NCI-H82 (cell line): ENCODE measurements around the gene DNAH11.
"Not testable (repeated sequence)": the region's sequence is repeated elsewhere in the genome, so short reads cannot be mapped to it uniquely, and the experiment has no call there.

Experiments
- DNase-seq: peaks from one replicate; lab custom pipeline; 2025; lab: John Stamatoyannopoulos, UW

DNAH11 gene

DNA sequence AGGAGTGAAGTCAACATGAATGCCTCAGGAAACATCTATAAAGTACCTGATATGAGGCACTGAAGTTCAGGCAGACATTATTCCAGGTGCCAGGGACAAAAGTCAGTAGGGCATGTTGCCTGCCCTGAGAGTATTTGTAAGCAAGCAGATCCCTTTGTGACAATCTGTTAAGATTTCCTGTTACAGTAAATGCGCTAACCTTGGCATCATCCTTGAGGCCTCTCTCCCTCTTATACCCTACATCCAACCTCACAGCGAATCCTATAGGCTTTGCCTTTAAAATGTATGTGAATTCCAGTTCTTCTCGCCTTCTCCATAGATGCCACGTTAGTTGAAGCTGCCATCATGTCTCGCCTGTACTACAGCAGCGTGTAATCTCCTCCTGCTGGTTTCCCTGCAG lies 165.3 kb downstream of the DNAH11 start:
- no peak for DNase-seq

DNA sequence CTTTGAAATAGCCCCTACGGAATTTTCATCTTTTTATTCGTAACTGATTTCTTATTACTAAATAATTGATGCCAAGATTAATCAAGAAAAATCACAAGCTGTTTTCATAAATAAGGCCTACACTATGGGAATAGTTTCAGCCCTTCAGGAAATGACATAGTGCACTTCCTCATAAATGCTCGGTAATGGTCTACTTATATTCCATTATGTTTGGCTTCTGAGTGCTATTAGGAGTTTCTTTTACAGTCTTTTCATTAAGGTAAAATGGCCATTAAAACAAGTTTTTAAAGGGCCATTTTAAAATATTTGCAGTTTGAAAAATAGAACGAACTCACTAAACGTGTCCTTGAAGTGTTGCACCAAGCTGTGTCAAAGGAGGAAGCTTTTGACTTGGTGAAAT lies 174.5 kb downstream of the DNAH11 start:
- DNase-seq, result no peak

DNA sequence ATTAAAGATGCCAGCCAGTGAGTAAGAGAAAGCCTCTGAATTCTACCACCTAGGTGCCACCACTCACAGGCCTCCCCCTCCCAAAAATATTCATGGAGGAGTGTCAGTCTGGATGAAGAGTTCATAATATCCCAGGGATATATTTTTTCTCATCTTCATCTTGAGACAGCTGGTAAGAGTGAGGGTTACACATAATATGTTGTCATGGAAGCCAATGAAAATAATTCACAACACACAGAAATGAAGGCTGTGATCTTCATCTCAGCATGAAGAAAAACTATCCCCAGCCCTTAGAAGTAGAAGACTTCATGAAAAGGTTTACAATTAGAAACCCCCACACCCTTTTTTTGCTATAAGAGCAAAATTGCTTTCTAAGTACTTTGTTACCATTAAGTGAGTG lies 175.6 kb downstream of the DNAH11 start:
- DNase-seq, result no peak

DNA sequence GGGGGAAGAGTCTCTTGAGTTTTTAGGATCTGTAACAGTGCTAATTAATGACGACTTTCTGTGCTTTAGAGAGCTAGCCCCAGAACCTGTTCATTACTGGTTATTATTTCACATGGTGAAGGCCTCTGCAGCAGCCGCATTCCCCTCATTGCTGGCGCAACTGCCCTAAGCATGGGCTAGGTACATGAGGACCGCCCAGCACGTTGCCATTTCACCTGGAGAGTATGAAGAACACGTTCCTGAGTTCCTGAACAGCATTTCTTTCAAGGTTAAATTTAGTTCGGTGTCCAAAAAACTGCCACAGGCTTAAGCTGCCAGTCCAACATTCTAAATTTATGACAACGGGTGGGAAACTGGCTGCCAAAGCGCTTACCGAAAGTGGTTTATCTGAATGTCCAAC lies 177.0 kb downstream of the DNAH11 start:
- no peak for DNase-seq

DNA sequence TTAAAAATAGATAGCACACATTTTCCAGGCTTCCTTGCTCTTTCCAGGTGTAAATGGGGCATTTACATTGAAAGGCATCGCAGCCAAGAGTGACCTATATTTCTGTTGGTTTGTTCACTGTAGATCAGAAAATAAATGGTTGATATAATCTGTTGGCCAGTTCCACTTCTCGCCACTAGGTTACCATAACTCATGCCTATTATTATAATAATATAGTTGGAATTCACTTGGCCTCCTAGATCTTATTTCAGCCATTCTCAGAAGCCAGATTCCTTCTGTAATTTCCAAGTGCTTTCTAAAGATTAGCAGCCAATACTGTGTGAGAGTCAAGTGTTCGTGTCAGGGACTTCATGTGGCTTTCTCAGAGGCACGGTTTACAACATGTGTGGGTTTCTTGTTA lies 179.5 kb downstream of the DNAH11 start:
- DNase-seq, result no peak

DNA sequence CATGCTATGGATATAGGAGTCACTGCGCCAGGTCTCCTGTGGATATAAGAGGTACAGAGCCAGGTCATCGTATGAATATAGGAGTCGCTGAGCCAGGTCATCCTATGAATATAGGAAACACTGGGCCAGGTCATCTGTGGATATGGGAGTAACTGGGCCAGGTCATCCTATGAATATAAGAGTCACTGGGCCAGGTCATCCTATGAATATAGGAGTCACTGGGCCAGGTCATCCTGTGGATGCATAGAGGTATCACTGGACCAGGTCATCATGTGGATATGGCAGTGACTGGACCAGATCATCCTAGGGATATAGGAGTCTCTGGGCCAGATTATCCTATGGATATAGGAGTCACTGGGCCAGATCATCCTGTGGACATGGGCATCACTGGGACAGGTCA lies 181.7 kb downstream of the DNAH11 start:
- DNase-seq, result no peak

DNA sequence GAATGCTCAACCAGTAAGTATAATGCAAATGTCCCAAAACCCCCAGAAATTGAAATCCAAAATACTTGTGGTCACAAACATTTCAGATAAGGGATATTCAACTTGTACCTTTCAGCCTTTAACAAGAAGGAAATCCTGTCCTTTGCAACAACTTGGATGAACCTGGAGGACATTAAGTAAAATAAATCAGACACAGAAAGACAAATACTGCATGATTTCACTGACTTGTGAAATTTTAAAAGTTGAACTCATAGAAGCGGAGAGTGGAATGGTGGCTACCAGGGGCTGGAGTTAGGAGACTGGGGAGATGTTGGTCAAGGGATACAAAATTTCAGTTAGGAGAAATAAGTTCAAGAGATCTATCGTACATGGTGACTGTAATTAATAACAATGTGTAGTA lies 187.6 kb downstream of the DNAH11 start:
- no peak for DNase-seq

DNA sequence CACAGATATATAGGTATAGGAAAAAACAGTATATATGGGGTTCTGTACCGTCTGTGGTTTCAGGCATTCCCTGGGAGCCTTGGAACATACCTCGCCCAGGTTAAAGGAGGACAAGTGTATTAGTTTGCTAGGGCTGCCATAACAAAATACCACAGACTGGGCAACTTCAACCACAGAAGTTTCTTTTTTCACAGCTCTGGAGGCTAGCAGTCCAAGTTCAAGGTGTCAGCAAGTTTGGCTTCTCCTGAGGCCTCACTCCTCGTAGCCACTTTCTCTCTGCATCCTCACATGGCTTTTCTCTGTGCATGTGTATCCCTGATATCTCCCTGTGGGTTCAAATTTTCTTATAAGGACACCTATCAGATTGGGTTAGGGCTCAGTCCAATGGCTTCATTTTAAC lies 189.1 kb downstream of the DNAH11 start:
- DNase-seq, result no peak

DNA sequence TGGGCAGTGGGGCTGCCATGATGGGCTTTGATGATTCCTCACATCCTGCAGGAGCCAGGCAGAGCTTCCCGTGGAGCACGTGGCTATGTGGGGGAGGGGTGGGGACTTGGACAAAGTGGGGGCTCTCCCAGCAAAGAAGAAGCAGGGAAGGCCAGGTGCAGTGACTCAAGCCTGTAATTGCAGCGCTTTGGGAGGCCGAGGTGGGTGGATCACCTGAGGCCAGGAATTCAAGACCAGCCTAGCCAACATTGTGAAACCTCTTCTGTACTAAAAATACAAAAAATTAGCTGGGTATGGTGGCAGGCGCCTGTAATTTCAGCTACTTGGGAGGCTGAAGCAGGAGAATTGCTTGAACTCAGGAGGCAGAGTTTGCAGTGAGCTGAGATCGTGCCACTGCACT lies 190.1 kb downstream of the DNAH11 start:
- not testable (repeated sequence) for DNase-seq

DNA sequence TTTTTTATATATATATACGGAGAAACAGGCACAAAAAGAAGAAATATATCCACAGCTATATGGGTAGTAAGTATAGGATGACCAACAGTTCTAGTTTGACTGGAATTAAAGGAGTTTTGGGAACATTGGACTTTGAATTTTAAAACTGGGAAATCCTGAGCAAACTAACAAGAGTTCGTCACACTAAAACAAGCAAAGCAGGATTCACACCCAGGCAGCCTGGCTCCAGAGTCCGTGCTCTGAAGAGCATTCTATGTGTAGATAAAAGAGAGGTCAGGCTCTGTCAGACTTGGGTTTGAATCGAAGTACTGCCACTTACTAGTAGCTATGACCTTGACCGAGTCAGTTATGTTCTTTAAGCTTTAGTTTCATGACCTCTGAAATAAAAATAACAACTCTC lies 191.0 kb downstream of the DNAH11 start:
- no peak for DNase-seq

DNA sequence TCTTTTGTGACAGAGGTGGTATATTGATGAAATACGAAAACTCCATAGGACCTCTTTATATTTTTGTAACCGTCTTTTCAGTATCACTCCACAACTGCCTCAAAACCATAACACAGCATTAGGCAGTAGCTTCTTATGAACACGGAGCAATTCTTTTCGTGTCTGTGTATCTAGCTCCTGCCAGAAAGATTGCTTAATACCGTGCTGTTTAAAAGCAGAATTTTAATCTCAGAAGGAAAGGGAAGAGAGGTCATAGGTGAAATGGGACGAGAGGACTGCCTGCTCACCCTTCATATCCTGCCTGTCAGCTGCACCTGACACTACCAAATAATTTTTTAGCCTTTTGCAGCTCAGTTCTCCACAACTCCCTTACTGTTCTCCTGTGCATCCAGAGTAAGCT lies 200.7 kb downstream of the DNAH11 start:
- DNase-seq, result no peak

DNA sequence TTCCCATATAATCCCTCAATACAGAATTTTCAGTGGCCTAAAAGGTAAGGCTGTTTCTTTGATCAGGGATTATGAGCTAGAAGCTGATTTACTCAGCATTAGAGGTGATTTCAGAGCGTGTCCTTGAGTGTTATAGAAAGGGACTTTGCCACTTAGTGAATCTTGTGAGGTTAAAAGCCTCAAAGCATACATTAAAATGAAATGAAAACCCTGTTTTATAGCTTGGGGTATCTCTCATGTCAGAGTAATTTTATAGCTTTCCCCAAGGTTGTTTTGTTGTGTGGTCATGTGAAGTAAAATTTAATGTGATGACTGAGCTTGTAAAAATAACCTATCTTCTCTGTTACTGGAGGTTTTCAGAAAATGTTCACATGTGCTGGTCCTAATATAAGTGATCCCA lies 204.1 kb downstream of the DNAH11 start:
- peak; percentile 56 for DNase-seq

DNA sequence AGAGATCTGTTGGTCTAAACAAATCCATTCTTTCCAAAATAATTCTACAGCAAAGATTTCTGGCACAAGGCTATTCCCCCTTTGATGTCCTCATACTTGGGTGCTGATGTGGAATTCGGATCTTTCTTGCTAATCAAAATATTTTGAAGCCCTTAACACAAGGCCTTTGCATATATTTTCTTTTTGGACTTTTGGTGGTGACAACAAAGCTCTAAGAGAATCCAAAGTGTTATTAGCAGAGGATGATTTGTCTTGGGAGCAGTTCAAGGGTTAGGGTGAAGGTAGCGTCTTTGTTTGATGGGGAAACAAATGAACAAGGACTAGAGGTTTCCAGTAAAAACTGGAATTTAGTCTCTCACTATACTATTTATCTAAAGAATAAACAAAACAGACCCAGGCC lies 205.0 kb downstream of the DNAH11 start:
- no peak for DNase-seq

DNA sequence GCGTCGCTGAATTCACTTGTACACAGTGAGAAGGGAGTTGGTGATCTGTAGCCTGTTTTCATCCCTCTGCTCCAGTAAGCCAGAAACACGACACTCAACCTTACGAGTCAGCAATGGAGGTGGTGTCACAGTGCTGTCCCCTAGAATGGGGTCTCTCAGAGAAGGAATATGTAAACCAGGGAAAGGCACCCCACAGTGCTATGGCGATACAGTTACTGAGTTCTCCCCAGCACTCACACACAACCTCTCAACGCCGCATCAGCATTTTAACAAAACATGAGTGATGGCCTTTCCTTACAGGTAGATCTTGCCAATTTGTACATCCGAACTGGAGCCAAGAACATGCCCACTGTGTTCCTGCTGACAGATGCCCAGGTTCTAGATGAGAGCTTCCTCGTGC lies 206.5 kb downstream of the DNAH11 start:
- DNase-seq, result no peak

DNA sequence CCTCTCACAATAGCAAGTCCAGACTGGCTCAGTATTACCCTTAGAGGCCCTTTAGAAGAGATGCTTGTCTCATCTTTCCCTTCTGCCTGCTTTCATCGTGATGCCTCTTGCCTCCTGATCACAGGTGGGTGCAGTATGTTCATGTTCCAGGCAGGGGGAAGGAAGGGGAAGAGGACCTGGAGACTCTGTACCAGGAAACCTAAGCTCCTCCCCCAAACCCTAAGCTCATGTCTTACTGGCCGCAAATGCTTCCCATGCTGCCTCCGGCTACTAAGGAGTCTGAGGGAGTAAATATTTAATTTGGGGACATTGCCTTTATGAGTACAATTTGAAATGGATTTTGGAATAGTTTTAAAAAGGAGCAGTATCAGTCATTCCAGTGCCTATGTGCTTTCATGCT lies 210.2 kb downstream of the DNAH11 start:
- DNase-seq, result peak; percentile 31

DNA sequence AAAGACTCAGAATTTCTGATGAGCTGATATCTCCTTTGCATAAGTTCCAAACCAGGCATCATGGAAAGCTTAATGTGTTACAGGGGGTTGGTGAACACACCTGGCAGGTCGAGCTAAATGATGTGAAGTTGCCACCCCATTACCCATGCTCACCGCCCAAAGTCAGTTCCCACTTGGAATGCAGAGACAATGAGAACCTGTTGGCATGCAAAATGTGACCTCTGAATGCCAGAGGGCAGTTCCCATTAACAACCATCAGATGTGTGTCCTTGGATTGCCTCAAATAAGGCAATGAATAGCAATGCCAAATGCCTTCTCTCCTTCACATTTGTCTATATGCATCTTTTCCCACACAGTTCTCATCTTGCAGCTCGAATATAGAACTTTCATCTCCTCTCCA lies 212.1 kb downstream of the DNAH11 start:
- no peak for DNase-seq

DNA sequence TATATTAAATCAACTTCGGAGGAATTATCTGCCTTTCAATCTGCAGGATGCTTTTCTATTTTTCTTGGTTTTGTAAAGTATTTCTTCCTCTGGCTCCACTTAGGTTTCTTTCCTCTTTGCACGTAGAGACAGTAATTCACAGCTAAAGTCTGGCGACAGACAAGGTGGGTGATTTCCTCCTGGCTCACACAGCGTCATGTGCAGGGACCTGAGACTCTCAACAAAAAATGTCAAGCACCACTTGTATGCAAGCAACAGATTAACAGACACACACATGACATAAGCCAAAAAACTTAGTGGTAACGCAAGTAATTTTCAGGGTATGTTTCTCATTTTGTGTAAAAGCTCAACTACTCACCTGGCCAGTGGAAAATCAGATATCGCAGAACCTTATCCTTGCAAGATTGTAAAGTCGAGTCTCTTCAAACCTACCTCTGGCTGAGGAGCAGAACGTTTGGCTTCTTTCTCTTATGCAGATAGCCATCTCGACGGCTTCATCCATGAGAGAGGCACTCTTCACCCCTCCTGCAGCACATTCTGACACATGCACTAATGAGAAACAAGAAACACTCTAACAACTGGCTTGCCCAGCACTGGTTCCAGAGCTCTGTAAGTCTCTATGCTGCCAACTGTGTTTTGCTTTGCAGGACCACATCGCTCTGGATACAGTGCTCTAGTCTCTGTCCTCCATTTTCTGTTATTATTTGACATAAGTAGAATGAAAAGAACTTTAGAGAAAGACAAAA lies 214.9 kb downstream of the DNAH11 start:
- no peak for DNase-seq

DNA sequence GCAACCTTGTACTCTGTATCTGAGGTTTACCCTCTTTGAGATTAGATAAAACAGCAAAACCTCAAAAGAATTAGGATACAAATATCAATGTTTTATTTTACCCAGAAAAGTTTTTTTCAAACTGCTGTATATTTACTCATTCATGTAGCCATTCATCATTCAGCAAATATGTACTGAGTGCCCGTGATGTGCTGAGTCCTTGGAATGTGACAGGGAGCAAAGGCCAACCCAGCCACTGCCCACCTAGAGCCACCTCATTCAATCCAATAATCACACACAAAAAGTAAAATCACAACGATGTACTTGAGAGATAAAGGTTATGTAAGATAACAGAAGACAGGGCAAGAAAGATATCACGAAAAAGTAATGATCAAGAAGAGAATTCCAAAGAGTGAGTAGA lies 215.4 kb downstream of the DNAH11 start:
- DNase-seq, result no peak

DNA sequence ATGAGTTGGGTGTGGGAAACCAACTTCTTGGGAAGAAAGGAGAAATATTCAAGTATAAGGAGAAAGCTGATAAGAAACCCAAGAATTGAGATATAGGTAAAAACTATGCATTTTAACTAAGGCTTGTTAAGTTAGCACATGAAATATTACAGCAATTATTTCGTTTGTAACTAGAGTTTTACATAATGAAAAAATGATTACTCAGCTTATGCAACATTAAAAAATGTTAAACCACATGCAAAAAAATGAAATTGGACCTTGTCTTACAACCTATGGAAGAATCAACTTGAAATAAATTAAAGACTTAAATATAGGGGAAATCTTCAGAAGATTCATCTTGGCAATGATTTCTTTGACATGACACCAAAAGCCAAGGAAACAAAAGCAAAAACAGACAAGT lies 219.6 kb downstream of the DNAH11 start:
- DNase-seq, result no peak

DNA sequence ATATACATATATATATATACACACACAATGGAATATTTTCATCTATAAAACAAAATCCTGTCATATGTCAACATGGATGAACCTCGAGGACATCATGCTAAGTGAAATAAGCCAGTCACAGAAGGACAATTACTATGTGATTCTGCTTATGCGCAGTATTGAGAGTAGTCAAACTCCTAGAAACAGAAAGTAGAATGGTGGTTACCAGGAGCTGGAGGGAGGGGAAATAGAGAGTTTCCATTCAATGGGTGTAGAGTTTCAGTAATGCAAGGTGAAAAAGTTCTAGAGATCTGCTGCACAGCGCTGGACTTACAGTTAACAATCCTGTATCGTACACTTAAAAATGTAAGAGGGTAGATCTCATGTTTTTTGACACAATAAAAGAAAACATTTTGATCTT lies 221.0 kb downstream of the DNAH11 start:
- DNase-seq, result no peak

DNA sequence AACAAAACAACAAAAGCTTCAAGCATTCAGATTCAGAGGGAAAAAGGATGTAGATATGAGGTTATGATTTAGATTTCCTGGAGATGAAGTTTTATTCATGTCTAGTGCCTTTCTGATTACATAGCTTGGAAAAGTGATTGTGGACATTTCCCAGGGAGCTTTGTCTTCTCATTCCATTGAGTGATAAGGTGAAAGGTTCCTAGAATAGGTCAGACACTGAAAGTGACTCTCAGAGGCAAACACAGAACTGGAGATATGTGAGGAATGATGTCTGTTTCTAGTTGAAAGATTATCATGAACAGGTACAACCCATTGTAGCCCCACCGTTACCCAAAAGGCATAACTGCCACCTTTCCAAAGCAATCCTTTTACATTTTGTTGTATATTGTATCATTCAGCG lies 223.4 kb downstream of the DNAH11 start:
- DNase-seq, result no peak

DNA sequence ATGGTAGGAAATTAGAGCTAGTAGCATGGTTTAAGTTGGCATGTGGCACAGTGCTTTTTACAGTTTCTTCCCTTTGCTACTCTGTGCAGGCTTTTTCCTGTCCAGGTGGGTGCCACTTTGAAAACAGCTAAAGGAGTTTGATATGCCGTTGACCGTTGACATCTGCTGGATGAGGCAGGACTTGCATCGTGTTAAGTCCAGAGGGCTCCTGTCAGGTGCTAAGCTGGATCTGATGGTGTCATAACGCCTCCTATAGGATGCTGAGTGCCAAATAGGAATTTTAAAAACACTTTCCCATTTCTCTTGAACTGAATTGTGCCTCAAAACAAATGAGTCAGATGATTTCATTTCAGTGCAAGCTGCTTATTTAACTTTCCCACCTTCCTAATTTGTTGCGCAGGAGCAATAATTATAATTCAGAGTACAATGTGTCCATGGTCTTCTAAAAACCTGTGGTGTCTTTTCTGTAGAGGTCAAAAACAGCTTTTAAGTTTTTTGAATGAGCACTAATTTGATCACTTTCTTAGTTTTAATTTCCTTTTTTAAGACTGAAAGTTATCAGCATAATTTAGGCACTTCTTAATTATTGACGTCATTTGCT lies 224.6 kb downstream of the DNAH11 start:
- peak; percentile 93 for DNase-seq

DNA sequence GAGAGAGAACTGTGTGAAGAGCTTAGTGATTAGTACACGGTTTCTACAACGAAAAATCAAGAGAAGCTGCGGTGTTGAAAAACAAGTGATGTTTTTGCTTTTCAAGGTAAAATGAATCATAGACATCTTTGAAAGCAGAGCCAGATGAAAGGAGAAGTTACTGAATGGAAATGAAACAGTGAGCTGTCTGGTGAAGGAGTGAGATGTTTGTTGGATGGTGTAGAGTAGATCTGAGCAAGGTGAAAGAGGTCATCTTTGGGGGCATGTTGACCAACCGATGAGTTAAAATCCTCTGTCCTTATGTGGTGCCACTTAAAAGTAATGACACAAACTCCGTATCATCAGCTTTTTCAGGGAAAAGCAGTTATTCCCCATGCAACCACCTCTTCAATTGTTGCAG lies 225.4 kb downstream of the DNAH11 start:
- no peak for DNase-seq

DNA sequence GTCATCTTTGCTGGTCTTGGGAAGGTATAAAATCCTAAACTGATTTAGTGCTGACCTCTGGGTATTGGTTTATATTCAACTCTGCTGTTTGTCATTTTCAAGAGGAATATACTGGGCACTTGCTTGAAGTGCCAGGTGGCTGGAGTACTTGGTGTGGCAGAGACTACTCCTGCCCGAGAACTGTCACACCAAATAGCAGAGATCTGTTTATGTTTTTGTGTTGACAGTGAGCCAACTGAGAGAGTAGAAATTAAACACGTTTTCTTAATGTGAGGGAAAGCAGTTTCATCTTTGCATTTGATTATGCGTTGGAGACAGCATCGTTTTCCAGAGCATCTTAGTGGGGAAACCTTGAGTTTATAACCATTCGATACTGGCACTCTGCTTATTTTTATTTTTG lies 228.4 kb downstream of the DNAH11 start:
- DNase-seq, result no peak
